ENCODE results near the gene SNX5.

Gene SNX5

DNA sequence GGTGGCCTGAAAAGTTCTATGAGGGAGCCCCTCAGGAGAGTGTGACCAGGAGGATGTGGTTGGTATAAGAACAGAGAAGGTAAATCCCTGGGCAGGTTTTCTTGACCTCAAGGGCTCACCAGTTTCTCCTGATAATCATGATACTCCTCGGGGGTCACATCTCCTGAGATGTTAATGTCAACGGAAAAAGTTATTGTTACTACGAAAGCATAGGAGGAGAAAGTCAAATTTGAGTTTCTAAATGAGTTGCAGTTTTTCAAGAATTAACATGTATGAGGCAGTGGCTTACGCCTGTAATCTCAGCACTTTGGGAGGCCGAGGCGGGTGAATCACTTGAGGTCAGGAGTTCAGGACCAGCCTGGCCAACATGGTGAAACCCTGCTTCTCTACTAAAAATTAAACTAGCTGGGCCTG, 23.6 kb upstream of the SNX5 start:
- TF ChIP-seq TCF12 (IDR thresholded peaks at IDR 0.05; ENCODE audit: low read depth) (no peak), TAF1 (IDR thresholded peaks at IDR 0.05; ENCODE audit: low read depth) (no peak), YY1 (IDR thresholded peaks at IDR 0.05; ENCODE audit: low read depth) (no peak), CEBPB (IDR thresholded peaks at IDR 0.05) (no peak)
- TF ChIP-seq, protein P1, sequence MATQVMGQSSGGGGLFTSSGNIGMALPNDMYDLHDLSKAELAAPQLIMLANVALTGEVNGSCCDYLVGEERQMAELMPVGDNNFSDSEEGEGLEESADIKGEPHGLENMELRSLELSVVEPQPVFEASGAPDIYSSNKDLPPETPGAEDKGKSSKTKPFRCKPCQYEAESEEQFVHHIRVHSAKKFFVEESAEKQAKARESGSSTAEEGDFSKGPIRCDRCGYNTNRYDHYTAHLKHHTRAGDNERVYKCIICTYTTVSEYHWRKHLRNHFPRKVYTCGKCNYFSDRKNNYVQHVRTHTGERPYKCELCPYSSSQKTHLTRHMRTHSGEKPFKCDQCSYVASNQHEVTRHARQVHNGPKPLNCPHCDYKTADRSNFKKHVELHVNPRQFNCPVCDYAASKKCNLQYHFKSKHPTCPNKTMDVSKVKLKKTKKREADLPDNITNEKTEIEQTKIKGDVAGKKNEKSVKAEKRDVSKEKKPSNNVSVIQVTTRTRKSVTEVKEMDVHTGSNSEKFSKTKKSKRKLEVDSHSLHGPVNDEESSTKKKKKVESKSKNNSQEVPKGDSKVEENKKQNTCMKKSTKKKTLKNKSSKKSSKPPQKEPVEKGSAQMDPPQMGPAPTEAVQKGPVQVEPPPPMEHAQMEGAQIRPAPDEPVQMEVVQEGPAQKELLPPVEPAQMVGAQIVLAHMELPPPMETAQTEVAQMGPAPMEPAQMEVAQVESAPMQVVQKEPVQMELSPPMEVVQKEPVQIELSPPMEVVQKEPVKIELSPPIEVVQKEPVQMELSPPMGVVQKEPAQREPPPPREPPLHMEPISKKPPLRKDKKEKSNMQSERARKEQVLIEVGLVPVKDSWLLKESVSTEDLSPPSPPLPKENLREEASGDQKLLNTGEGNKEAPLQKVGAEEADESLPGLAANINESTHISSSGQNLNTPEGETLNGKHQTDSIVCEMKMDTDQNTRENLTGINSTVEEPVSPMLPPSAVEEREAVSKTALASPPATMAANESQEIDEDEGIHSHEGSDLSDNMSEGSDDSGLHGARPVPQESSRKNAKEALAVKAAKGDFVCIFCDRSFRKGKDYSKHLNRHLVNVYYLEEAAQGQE (IDR thresholded peaks at IDR 0.05; ENCODE audit: low read depth), result no peak

DNA sequence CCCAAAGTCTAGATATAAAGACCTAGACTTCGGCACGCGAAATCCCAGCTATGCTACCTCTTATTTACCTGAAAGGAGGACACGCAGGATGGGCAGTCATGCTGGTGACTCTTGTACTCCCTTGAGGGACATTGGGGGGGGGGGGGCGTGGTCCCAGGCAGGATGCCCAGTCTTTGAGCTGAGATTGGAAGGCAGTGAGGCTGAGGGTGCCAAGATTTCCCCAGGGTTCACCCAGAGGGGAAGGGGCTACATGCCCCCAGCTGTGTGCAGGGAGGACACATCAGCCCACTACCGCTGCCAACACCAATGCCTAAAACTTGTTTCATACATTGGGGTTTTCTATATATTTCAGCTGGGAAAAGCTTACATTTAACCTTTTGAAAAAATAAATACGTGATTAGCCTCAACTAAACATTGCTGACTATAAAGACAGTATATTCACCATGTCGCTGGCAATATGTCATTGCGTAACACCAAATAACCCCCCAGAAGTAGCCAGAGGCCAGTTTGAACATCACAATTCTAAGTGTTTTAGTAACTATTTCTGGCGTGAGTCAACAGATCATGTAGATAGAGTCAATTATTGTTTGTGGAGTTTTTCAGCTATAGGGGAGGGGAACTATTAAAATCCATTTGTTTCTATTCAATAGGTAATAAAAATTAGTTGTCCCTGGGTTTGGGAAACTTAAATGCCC, 21.8 kb upstream of the SNX5 start:
- TF ChIP-seq, protein P2, sequence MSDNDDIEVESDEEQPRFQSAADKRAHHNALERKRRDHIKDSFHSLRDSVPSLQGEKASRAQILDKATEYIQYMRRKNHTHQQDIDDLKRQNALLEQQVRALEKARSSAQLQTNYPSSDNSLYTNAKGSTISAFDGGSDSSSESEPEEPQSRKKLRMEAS (IDR thresholded peaks at IDR 0.05), result no peak
- TF ChIP-seq CREB1 (IDR thresholded peaks at IDR 0.05; ENCODE audit: low read depth) (no peak), TEAD4 (IDR thresholded peaks at IDR 0.05) (no peak), NFIC (IDR thresholded peaks at IDR 0.05) (no peak), RAD21 (IDR thresholded peaks at IDR 0.05; ENCODE audit: low read depth) (no peak), CEBPB (IDR thresholded peaks at IDR 0.05) (peak; percentile 46; the same call in 1 of the 2 replicates)
- TF ChIP-seq, protein P1 (IDR thresholded peaks at IDR 0.05; ENCODE audit: low read depth), result no peak
- TF ChIP-seq, protein P3, sequence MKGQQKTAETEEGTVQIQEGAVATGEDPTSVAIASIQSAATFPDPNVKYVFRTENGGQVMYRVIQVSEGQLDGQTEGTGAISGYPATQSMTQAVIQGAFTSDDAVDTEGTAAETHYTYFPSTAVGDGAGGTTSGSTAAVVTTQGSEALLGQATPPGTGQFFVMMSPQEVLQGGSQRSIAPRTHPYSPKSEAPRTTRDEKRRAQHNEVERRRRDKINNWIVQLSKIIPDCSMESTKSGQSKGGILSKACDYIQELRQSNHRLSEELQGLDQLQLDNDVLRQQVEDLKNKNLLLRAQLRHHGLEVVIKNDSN (IDR thresholded peaks at IDR 0.05), result no peak

DNA sequence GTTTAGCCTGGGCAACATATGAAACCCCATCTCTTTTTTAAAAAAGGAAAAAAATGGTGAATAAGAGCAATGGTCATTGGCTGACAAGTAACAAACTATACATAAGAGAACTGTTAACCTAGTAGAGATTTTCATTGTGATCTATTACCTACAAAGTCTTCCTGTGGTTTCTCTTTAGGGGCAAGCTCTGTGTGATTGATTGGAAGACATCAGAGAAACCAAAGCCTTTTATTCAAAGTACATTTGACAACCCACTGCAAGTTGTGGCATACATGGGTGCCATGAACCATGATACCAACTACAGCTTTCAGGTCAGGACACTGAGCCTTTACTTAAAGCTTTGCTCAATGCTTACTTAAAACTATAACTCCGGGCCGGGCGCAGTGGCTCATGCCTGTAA, 19.4 kb upstream of the SNX5 start:
- no peak for TF ChIP-seq ZBTB7A (IDR thresholded peaks at IDR 0.05; ENCODE audit: low read depth)
- no peak for TF ChIP-seq RAD21 (IDR thresholded peaks at IDR 0.05; ENCODE audit: low read depth)
- TF ChIP-seq, protein P2 (IDR thresholded peaks at IDR 0.05), result no peak
- TF ChIP-seq, protein P3 (IDR thresholded peaks at IDR 0.05), result no peak
- TF ChIP-seq, protein P1 (IDR thresholded peaks at IDR 0.05; ENCODE audit: low read depth), result no peak
- no peak for TF ChIP-seq FOXM1 (IDR thresholded peaks at IDR 0.05; ENCODE audit: borderline replicate concordance, low read depth)
- TF ChIP-seq CEBPB (IDR thresholded peaks at IDR 0.05), result no peak
- no peak for TF ChIP-seq TEAD4 (IDR thresholded peaks at IDR 0.05)
- TF ChIP-seq CREB1 (IDR thresholded peaks at IDR 0.05; ENCODE audit: low read depth), result no peak
- TF ChIP-seq EGR1 (IDR thresholded peaks at IDR 0.05), result no peak
- TF ChIP-seq TAF1 (IDR thresholded peaks at IDR 0.05; ENCODE audit: low read depth), result no peak
- no peak for TF ChIP-seq EP300 (IDR thresholded peaks at IDR 0.05; ENCODE audit: borderline replicate concordance)

DNA sequence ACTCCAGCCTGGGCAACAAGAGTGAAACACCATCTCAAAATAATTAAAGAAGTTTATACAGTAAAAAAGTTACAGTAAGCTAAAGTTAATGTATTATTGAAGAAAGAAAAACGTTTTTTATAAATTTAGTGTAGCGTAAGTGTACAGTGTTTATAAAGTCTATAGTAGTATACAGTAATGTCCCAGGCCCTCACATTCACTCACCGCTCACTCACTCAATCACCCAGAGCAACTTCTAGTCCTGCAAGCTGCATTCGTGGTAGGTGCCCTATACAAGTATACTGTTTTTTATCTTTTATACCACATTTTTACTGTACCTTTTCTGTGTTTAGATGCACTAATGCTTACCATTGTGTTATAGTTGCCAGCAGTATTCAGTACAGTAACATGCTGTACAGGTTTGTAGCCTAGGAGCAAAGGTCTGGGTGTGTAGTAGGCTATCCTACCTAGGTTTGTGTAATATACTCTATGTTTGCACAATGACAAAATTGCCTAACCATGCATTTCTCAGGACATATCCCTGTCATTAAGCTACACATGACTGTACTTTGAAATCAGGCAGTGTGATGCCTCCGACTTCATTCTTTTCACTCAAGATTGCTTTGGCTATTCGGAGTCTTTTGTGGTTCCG, 16.9 kb upstream of the SNX5 start:
- TF ChIP-seq FOXM1 (IDR thresholded peaks at IDR 0.05; ENCODE audit: borderline replicate concordance, low read depth) (no peak), TCF12 (IDR thresholded peaks at IDR 0.05; ENCODE audit: low read depth) (no peak), TEAD4 (IDR thresholded peaks at IDR 0.05) (no peak), CEBPB (IDR thresholded peaks at IDR 0.05) (no peak), YY1 (IDR thresholded peaks at IDR 0.05; ENCODE audit: low read depth) (no peak), EP300 (IDR thresholded peaks at IDR 0.05; ENCODE audit: borderline replicate concordance) (no peak), RAD21 (IDR thresholded peaks at IDR 0.05; ENCODE audit: low read depth) (no peak), TAF1 (IDR thresholded peaks at IDR 0.05; ENCODE audit: low read depth) (no peak)
- TF ChIP-seq, protein P1 (IDR thresholded peaks at IDR 0.05; ENCODE audit: low read depth), result no peak
